Measurements from ENCODE around the gene MXD3.

DNA sequence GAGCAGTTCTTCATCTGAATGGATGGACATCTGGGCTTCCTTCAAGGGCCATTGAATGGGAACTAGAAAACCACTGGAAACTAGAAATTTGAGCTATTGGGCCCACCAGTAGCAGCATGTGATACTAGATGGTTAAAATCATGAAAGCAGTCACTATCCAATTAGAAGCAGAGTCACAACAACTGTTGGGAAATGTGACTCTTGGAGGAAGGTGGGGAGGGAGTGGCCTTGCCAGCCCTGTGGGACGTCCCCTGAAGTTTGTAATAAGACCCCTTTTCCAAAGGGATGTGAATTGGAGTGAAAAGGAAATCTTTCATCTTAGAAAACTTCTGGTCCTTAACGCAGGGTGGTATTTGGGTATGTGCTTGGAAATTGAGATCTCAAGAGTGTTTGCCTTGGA is 13.8 kb downstream of the MXD3 start:
- TF ChIP-seq, protein P1, sequence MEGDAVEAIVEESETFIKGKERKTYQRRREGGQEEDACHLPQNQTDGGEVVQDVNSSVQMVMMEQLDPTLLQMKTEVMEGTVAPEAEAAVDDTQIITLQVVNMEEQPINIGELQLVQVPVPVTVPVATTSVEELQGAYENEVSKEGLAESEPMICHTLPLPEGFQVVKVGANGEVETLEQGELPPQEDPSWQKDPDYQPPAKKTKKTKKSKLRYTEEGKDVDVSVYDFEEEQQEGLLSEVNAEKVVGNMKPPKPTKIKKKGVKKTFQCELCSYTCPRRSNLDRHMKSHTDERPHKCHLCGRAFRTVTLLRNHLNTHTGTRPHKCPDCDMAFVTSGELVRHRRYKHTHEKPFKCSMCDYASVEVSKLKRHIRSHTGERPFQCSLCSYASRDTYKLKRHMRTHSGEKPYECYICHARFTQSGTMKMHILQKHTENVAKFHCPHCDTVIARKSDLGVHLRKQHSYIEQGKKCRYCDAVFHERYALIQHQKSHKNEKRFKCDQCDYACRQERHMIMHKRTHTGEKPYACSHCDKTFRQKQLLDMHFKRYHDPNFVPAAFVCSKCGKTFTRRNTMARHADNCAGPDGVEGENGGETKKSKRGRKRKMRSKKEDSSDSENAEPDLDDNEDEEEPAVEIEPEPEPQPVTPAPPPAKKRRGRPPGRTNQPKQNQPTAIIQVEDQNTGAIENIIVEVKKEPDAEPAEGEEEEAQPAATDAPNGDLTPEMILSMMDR (IDR thresholded peaks at IDR 0.05; ENCODE audit: low read depth, low read length) = no peak
- TF ChIP-seq POLR2A (IDR thresholded peaks at IDR 0.05; ENCODE audit: extremely low read depth, insufficient read length) = no peak
- TF ChIP-seq, protein P2, sequence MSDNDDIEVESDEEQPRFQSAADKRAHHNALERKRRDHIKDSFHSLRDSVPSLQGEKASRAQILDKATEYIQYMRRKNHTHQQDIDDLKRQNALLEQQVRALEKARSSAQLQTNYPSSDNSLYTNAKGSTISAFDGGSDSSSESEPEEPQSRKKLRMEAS (IDR thresholded peaks at IDR 0.05; ENCODE audit: low read depth, low read length) = no peak
